Caco-2 (cell line): ENCODE results near the gene DDR2. TPM values are rescaled to one million over a fixed set of nuclear protein-coding genes. Genes with fewer than 3 reads are reported as not detected.
"Not testable (repeated sequence)": the region's sequence is repeated elsewhere in the genome, so short reads cannot be mapped to it uniquely, and the experiment has no call there.

ENCODE experiments used
- BruUV-seq: library from RNA; stranded (reverse); fragments of 400-500 nt; replicated peaks from 2 replicates; lab custom pipeline; 2021; lab: Mats Ljungman, UMichigan
- CTCF ChIA-PET: fragments of 300-600 bp; sonication (Branson Sonifier 250); formaldehyde crosslinking; loops from one replicate; lab custom pipeline; 2022; ENCODE audit warnings: antibody characterized with exemption; lab: Charles Lee
- POLR2A ChIA-PET: fragments of 300-600 bp; sonication (Branson Sonifier 250); formaldehyde crosslinking; loops from one replicate; lab custom pipeline; 2022; ENCODE audit warnings: antibody characterized with exemption; lab: Charles Lee
- DNase-seq, 2 experiments: peaks; one replicate each; pipeline versions ENCODE4 v3.0.0 to v3.0.0-alpha.2; 2020 to 2022
- H3K27me3 ChIP-seq: replicated peaks from 2 replicates; pipeline ENCODE4 v1.6.0; 2011; ENCODE audit warnings: low read length; ENCODE audit not compliant: control insufficient read depth, insufficient read depth
- H3K36me3 ChIP-seq: 2 replicates; pipeline ENCODE4 v1.5.1; 2011; ENCODE audit warnings: low read length; ENCODE audit not compliant: control insufficient read depth, insufficient read depth
- H3K4me1 ChIP-seq: fragments of 250-450 bp; sonication (Bioruptor Pico); 2 replicates; pipeline ENCODE4 v1.5.1; 2020; ENCODE audit warnings: mild to moderate bottlenecking
- H3K4me3 ChIP-seq: 2 replicates; pipeline ENCODE4 v1.5.1; 2011; ENCODE audit warnings: low read depth, mild to moderate bottlenecking, control low read depth, low read length
- H3K9me3 ChIP-seq: fragments of 250-450 bp; sonication (Bioruptor Pico); 2 replicates; pipeline ENCODE4 v1.5.1; 2020; ENCODE audit warnings: mild to moderate bottlenecking, moderate library complexity
- H3K27ac Mint-ChIP-seq: one replicate; pipeline ENCODE4 v1.8.0; 2022; ENCODE audit warnings: mixed read lengths; ENCODE audit not compliant: unreplicated experiment
- H3K27me3 Mint-ChIP-seq: one replicate; pipeline ENCODE4 v1.8.0; 2022; ENCODE audit warnings: mixed read lengths; ENCODE audit not compliant: insufficient read depth, unreplicated experiment
- H3K36me3 Mint-ChIP-seq: one replicate; pipeline ENCODE4 v1.8.0; 2022; ENCODE audit warnings: mild to moderate bottlenecking, mixed read lengths; ENCODE audit not compliant: insufficient read depth, unreplicated experiment
- H3K4me1 Mint-ChIP-seq: one replicate; pipeline ENCODE4 v1.8.0; 2022; ENCODE audit warnings: low read depth, mixed read lengths; ENCODE audit not compliant: unreplicated experiment
- H3K4me3 Mint-ChIP-seq: one replicate; pipeline ENCODE4 v1.8.0; 2022; ENCODE audit warnings: mild to moderate bottlenecking, moderate library complexity, mixed read lengths; ENCODE audit not compliant: unreplicated experiment
- H3K9me3 Mint-ChIP-seq: one replicate; pipeline ENCODE4 v1.8.0; 2022; ENCODE audit warnings: mixed read lengths; ENCODE audit not compliant: unreplicated experiment
- intact Hi-C: fragments of 100-400 bp; cut with micrococcal nuclease; formaldehyde crosslinking; loops from one replicate; pipeline ENCODE4 v1.10.0; 2022; ENCODE audit not compliant: unreplicated experiment
- total RNA-seq: library from RNA; stranded (reverse); gene quantifications from 2 replicates; pipeline ENCODE4 v1.2.3, GENCODE V29; 2022
- TF ChIP-seq, protein P1 (sequence below), 2 experiments: fragments of 200-600 bp in 1 of 2; IDR thresholded peaks; 1 replicate in 1 of 2; 2 replicates in 1 of 2; pipeline versions ENCODE4 v1.5.1 to v1.8.0; 2011 to 2022; ENCODE audit warnings: antibody characterized with exemption in 1 of 2, control low read depth in 1 of 2, inconsistent platforms in 1 of 2, low read depth in 1 of 2, low read length in 1 of 2, mild to moderate bottlenecking in 1 of 2, moderate library complexity in 1 of 2; ENCODE audit not compliant: insufficient read depth in 1 of 2, severe bottlenecking in 1 of 2, unreplicated experiment in 1 of 2

The DDR2 gene
- total RNA-seq, 1 experiment from 2014 or later, result 0.73 TPM

DNA sequence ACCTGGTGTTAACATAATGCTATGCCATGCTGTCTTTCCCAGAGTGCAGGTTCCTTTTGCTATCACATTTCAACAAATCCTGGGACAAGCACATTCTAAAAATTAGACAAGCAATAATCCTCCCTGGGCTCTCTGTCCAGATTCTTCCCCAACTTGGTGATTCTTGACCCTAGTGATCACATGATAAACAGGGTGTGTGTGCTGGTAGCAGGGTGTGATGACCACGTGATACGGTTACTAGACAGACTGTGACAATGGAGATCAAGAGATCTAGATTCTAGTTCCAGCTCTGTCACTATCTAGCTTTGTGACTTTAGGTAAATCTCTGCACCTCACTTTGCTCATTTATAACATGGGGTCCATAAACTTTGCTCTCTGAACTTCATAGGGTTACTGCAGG, 96.3 kb downstream of the DDR2 start:
- Histone ChIP-seq H3K9me3 (no peaks in the 10 kb centered on the region), H3K36me3 (no peaks in the 10 kb centered on the region; the same call in 1 of the 2 replicates), H3K27me3 (no peaks in the 10 kb centered on the region), H3K4me3 (no peak overlapping the region), H3K4me1 (no peaks in the 10 kb centered on the region)
- H3K4me3 Mint-ChIP-seq, result no peak overlapping the region
- DNase-seq, result no peak
- H3K4me1 Mint-ChIP-seq, result peaks cover 8% of the 10 kb centered on the region
- no TSS peak for BruUV-seq
- TF ChIP-seq, protein P1, sequence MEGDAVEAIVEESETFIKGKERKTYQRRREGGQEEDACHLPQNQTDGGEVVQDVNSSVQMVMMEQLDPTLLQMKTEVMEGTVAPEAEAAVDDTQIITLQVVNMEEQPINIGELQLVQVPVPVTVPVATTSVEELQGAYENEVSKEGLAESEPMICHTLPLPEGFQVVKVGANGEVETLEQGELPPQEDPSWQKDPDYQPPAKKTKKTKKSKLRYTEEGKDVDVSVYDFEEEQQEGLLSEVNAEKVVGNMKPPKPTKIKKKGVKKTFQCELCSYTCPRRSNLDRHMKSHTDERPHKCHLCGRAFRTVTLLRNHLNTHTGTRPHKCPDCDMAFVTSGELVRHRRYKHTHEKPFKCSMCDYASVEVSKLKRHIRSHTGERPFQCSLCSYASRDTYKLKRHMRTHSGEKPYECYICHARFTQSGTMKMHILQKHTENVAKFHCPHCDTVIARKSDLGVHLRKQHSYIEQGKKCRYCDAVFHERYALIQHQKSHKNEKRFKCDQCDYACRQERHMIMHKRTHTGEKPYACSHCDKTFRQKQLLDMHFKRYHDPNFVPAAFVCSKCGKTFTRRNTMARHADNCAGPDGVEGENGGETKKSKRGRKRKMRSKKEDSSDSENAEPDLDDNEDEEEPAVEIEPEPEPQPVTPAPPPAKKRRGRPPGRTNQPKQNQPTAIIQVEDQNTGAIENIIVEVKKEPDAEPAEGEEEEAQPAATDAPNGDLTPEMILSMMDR (IDR thresholded peaks at IDR 0.05; ENCODE audit: insufficient read depth in 1 of 2, low read depth in 1 of 2, low read length in 1 of 2, severe bottlenecking in 1 of 2, unreplicated experiment in 1 of 2), result no peak
- intact Hi-C loops, result no loop called here
- no peaks in the 10 kb centered on the region for H3K9me3 Mint-ChIP-seq
- ChIA-PET POLR2A (no interaction called here), CTCF (no interaction called here)
- H3K27me3 Mint-ChIP-seq, result no peaks in the 10 kb centered on the region
- H3K27ac Mint-ChIP-seq, result no peak overlapping the region
- no peaks in the 10 kb centered on the region for H3K36me3 Mint-ChIP-seq

DNA sequence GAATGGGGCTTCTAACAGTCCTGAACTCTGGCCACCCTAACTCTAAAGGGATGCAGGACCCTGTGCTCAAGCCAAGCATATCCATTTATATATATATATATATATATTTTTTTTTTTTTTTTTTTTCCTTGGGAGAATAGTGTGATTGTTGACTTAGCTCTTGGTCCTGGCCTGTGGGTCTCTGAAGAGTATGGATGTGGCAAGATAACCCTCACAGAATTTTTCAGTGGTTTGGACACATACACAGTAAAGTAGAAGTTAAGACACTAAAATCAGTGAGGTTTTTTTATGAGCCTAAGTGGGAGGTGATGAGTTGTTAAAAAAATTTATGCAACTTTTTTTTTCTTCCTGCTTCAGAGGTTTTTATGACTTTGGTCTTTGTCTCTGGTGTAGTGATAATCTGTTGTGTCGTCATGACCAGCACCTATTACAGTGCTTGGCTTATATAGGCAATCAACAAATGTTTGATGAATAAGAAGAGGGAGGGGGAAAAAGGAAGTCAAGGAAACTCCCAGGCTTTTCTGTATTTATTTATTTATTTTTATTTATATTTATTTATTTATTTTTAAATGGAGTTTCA, 97.0 kb downstream of the DDR2 start:
- CTCF ChIA-PET, H3K4me1 ChIP-seq, H3K36me3 ChIP-seq, H3K4me3 Mint-ChIP-seq, H3K27ac Mint-ChIP-seq, H3K9me3 ChIP-seq, H3K27me3 Mint-ChIP-seq, H3K9me3 Mint-ChIP-seq, DNase-seq, intact Hi-C loops, H3K27me3 ChIP-seq, H3K4me1 Mint-ChIP-seq, BruUV-seq, H3K4me3 ChIP-seq, H3K36me3 Mint-ChIP-seq, POLR2A ChIA-PET: not testable (repeated sequence)

DNA sequence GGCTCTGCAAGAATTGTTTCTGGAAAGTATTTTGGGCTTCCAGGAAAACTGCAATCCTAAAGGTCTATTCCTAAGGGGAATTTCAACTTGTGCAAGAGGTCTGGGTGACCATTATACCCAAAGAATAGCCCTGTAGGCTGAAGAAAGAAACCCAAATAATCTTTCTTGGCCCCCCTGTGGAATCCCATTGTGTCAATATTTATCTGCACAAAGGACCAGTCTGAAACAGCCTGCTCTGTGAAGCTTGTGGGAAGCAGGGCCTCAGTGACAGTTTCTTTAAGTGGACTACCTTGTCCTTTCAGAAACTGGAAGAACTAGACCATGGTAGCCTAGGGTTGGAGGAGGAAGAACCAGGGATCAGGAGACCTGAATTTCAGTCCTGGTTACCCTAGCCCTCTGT, 99.8 kb downstream of the DDR2 start:
- no peaks in the 10 kb centered on the region for H3K9me3 Mint-ChIP-seq
- TF ChIP-seq, protein P1 (IDR thresholded peaks at IDR 0.05; ENCODE audit: insufficient read depth in 1 of 2, low read depth in 1 of 2, low read length in 1 of 2, severe bottlenecking in 1 of 2, unreplicated experiment in 1 of 2), result no peak
- no peak overlapping the region for H3K4me3 ChIP-seq
- H3K27me3 Mint-ChIP-seq, result no peaks in the 10 kb centered on the region
- BruUV-seq, result no TSS peak
- peak in 1 of 2 experiments; percentile 18 for DNase-seq
- CTCF ChIA-PET, result no interaction called here
- H3K4me1 Mint-ChIP-seq, result peaks cover 8% of the 10 kb centered on the region
- no peak overlapping the region for H3K27ac Mint-ChIP-seq
- no peaks in the 10 kb centered on the region for H3K4me1 ChIP-seq
- POLR2A ChIA-PET, result no interaction called here
- H3K9me3 ChIP-seq, result no peaks in the 10 kb centered on the region
- no peaks in the 10 kb centered on the region for H3K36me3 Mint-ChIP-seq
- H3K4me3 Mint-ChIP-seq, result no peak overlapping the region
- intact Hi-C loops, result no loop called here
- no peaks in the 10 kb centered on the region; the same call in 1 of the 2 replicates for H3K36me3 ChIP-seq
- no peaks in the 10 kb centered on the region for H3K27me3 ChIP-seq
